Stimulated activated CD4-positive, alpha-beta T cell treated with anti-CD3 and anti-CD28 coated beads, Interleukin-4, amount 100 ng/mL, for 4 hours (primary cell): ENCODE measurements around the gene LPP.

ENCODE experiments used
- DNase-seq, 2 experiments: peaks; one replicate each; pipeline ENCODE4 v3.0.0-alpha.2; 2020

The LPP gene

GRCh38 chr3:188573291-188573940 is 419.5 kb downstream of the LPP start:
- DNase-seq = no peak

- no peak for DNase-seq
Measured at GRCh38 chr3:188573956-188574355, 420.0 kb downstream of the LPP start.

- no peak for DNase-seq
Measured at GRCh38 chr3:188574885-188575284, 420.9 kb downstream of the LPP start.

- DNase-seq = no peak
Measured at GRCh38 chr3:188575501-188575900, 421.5 kb downstream of the LPP start.

- no peak for DNase-seq
Measured at GRCh38 chr3:188577539-188577938, 423.6 kb downstream of the LPP start.

GRCh38 chr3:188578576-188579363 is 424.8 kb downstream of the LPP start:
- no peak for DNase-seq

GRCh38 chr3:188580223-188580622 is 426.3 kb downstream of the LPP start:
- DNase-seq = no peak

- no peak for DNase-seq
Measured at GRCh38 chr3:188580659-188581058, 426.7 kb downstream of the LPP start.

- no peak for DNase-seq
Measured at GRCh38 chr3:188581365-188581764, 427.4 kb downstream of the LPP start.

GRCh38 chr3:188581792-188582191 is 427.8 kb downstream of the LPP start:
- DNase-seq = no peak

- DNase-seq = no peak
Measured at GRCh38 chr3:188583341-188584161, 429.6 kb downstream of the LPP start.

- DNase-seq = peak in 1 of 2 experiments; percentile 41
Measured at GRCh38 chr3:188584162-188584529, 430.2 kb downstream of the LPP start.

GRCh38 chr3:188584958-188585689 is 431.2 kb downstream of the LPP start:
- no peak for DNase-seq

GRCh38 chr3:188589071-188589470 is 435.1 kb downstream of the LPP start:
- no peak for DNase-seq

GRCh38 chr3:188589771-188590170 is 435.8 kb downstream of the LPP start:
- DNase-seq = no peak

- DNase-seq = no peak
Measured at GRCh38 chr3:188590557-188590956, 436.6 kb downstream of the LPP start.

GRCh38 chr3:188594139-188594538 is 440.2 kb downstream of the LPP start:
- no peak for DNase-seq

GRCh38 chr3:188595890-188596376 is 442.0 kb downstream of the LPP start:
- DNase-seq = no peak

GRCh38 chr3:188598894-188599293 is 444.9 kb downstream of the LPP start:
- no peak for DNase-seq

- DNase-seq = no peak
Measured at GRCh38 chr3:188602111-188602510, 448.2 kb downstream of the LPP start.

- DNase-seq = no peak
Measured at GRCh38 chr3:188602620-188603019, 448.7 kb downstream of the LPP start.

- no peak for DNase-seq
Measured at GRCh38 chr3:188604651-188605050, 450.7 kb downstream of the LPP start.

GRCh38 chr3:188605231-188605630 is 451.3 kb downstream of the LPP start:
- DNase-seq = no peak
